ENCODE data around the gene NSUN6. TPM values are rescaled to one million over a fixed set of nuclear protein-coding genes. Genes with fewer than 3 reads are reported as not detected.

The NSUN6 gene
- polyA plus RNA-seq, 1 of the 3 experiments (the other 2 are of a cell fraction) = 5.3 TPM

GRCh38 chr10:18616337-18616736 is 35.0 kb downstream of the NSUN6 start:
- Histone ChIP-seq H3K36me3 (replicated peaks in 1 of 2; ENCODE audit: control insufficient read depth in 1 of 2, insufficient read depth in 2 of 2, low read length in 1 of 2) (peaks cover 0 to 13% of the 10 kb centered on the region in 2 experiments), H3K4me3 (ENCODE audit: low read depth in 2 of 2, low read length in 1 of 2) (no peak overlapping the region), H3K79me2 (ENCODE audit: insufficient read depth) (no peaks in the 10 kb centered on the region), H2AFZ (ENCODE audit: low read depth) (no peak overlapping the region), H3K9me2 (no peaks in the 10 kb centered on the region), H3F3A (replicated peaks; ENCODE audit: insufficient read depth) (peaks cover 4% of the 10 kb centered on the region), H3K4me1 (ENCODE audit: control insufficient read depth in 1 of 2, insufficient read depth in 2 of 2, low read depth in 1 of 2, low read length in 1 of 2) (peaks cover 3 to 7% of the 10 kb centered on the region in 2 experiments; a peak in 3 of 4 replicates), H3K27ac (ENCODE audit: low read depth in 2 of 2, low read length in 1 of 2) (no peak overlapping the region), H4K20me1 (ENCODE audit: insufficient read depth) (no peaks in the 10 kb centered on the region), H3K27me3 (ENCODE audit: insufficient read depth) (no peaks in the 10 kb centered on the region), H3K9me3 (no peaks in the 10 kb centered on the region), H3K9ac (no peak overlapping the region), H3K4me2 (no peak overlapping the region)
- WGBS (ENCODE audit: low lambda C conversion rate) = 63% methylated on average over 3 of the region's 3 CpGs
- CTCF ChIA-PET = no interaction called here
- POLR2A ChIA-PET = no interaction called here
- DNase-seq = no peak
- no peak for TF ChIP-seq NFIC (IDR thresholded peaks at IDR 0.05; ENCODE audit: borderline replicate concordance)
- TF ChIP-seq ZBTB33 (IDR thresholded peaks at IDR 0.05; ENCODE audit: borderline replicate concordance, low read depth) = no peak
- peak; percentile 25; the same call in 1 of the 2 replicates for TF ChIP-seq RAD21 (IDR thresholded peaks at IDR 0.05; ENCODE audit: low read length)
- TF ChIP-seq CTCF (IDR thresholded peaks at IDR 0.05) = 0 out of 2 replicates have a peak, but pooled peaks have one; percentile 20
- TF ChIP-seq FOXM1 (IDR thresholded peaks at IDR 0.05; ENCODE audit: low read depth) = no peak
- TF ChIP-seq GATA2 (CRISPR knock-in tag; IDR thresholded peaks at IDR 0.05) = no peak
- TF ChIP-seq MAX (IDR thresholded peaks at IDR 0.05; ENCODE audit: low read depth) = no peak
- TF ChIP-seq TAF1 (IDR thresholded peaks at IDR 0.05; ENCODE audit: borderline replicate concordance, low read depth, low read length) = no peak

DNA sequence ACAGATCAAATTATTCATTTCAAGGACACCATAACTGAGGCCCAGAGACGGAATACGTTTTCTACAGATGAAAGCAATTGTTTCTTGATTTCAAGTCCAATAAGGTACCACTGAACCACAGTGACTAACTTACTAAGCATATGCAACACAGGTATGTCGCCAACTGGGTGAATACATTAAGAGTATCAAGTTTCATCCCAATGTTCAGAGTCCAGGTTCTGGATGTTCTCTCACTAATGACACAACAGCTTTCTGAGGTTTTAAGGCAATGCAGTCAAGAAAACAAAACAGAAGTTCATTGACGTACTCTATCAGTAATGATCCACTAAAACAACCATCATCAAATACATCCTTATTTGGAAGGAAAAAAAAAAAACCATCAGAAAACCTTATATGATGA is 35.8 kb downstream of the NSUN6 start:
- Histone ChIP-seq H4K20me1 (ENCODE audit: insufficient read depth) (no peaks in the 10 kb centered on the region), H2AFZ (ENCODE audit: low read depth) (no peak overlapping the region), H3K27ac (ENCODE audit: low read depth in 2 of 2, low read length in 1 of 2) (no peak overlapping the region), H3K9me2 (no peaks in the 10 kb centered on the region), H3K27me3 (ENCODE audit: insufficient read depth) (no peaks in the 10 kb centered on the region), H3K4me2 (no peak overlapping the region), H3K4me3 (ENCODE audit: low read depth in 2 of 2, low read length in 1 of 2) (no peak overlapping the region), H3K9me3 (no peaks in the 10 kb centered on the region), H3K4me1 (ENCODE audit: control insufficient read depth in 1 of 2, insufficient read depth in 2 of 2, low read depth in 1 of 2, low read length in 1 of 2) (peaks cover 7% of the 10 kb centered on the region in 2 experiments; a peak in 3 of 4 replicates), H3K36me3 (replicated peaks in 1 of 2; ENCODE audit: control insufficient read depth in 1 of 2, insufficient read depth in 2 of 2, low read length in 1 of 2) (peaks cover 0 to 6% of the 10 kb centered on the region in 2 experiments), H3K79me2 (ENCODE audit: insufficient read depth) (no peaks in the 10 kb centered on the region), H3K9ac (no peak overlapping the region), H3F3A (replicated peaks; ENCODE audit: insufficient read depth) (peaks cover 7% of the 10 kb centered on the region)
- POLR2A ChIA-PET = no interaction called here
- WGBS (ENCODE audit: low lambda C conversion rate) = 97% methylated on average over 4 of the region's 4 CpGs
- TF ChIP-seq RFX5 (IDR thresholded peaks at IDR 0.05; ENCODE audit: low read length) (no peak), TCF12 (IDR thresholded peaks at IDR 0.05) (no peak), FOSL2 (IDR thresholded peaks at IDR 0.05; ENCODE audit: borderline replicate concordance, low read depth) (no peak), ZBTB33 (IDR thresholded peaks at IDR 0.05; ENCODE audit: borderline replicate concordance, low read depth) (no peak), EZH2phosphoT487 (IDR thresholded peaks at IDR 0.05; ENCODE audit: borderline replicate concordance, low read depth) (no peak), SIN3A (IDR thresholded peaks at IDR 0.05; ENCODE audit: borderline replicate concordance, low read depth, low read length) (no peak), RXRA (IDR thresholded peaks at IDR 0.05; ENCODE audit: borderline replicate concordance, low read depth) (no peak)
- no peak for DNase-seq
- CTCF ChIA-PET = no interaction called here

Measured in SK-N-SH (cell line).